Measurements from ENCODE around the gene PLCH1.

DNA sequence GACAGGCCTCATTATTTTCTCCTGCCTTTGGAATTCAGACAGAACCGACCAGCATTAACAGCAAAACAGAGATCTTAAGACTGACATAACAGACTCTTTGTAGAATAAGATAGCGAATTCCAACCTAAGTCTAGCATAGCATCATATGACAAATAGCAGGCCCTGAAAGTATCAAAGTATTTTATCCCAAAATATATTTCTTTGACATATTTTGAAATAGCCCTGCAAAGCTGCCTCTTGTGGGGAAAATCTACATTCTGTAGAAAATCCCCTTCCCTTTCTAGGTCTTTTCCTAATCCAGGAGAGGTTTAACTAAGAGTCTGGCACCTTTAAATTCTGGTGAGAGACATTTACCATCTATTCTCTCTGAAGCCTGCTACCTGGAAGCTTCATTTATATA lies 417.0 kb downstream of the PLCH1 start:
- TF ChIP-seq, protein P1, sequence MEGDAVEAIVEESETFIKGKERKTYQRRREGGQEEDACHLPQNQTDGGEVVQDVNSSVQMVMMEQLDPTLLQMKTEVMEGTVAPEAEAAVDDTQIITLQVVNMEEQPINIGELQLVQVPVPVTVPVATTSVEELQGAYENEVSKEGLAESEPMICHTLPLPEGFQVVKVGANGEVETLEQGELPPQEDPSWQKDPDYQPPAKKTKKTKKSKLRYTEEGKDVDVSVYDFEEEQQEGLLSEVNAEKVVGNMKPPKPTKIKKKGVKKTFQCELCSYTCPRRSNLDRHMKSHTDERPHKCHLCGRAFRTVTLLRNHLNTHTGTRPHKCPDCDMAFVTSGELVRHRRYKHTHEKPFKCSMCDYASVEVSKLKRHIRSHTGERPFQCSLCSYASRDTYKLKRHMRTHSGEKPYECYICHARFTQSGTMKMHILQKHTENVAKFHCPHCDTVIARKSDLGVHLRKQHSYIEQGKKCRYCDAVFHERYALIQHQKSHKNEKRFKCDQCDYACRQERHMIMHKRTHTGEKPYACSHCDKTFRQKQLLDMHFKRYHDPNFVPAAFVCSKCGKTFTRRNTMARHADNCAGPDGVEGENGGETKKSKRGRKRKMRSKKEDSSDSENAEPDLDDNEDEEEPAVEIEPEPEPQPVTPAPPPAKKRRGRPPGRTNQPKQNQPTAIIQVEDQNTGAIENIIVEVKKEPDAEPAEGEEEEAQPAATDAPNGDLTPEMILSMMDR (IDR thresholded peaks at IDR 0.05) = no peak
- TF ChIP-seq POLR2A (IDR thresholded peaks at IDR 0.05) = no peak
